ENCODE results near the gene PSG3. TPM values are rescaled to one million over a fixed set of nuclear protein-coding genes. Genes with fewer than 3 reads are reported as not detected.
A peak's percentile ranks its signal among the peaks of the same experiment; 100 is the strongest.
"Not testable (repeated sequence)": the region's sequence is repeated elsewhere in the genome, so short reads cannot be mapped to it uniquely, and the experiment has no call there.

The PSG3 gene
- total RNA-seq, 4 donors from 2014 or later: not detected

- TF ChIP-seq, protein P1, sequence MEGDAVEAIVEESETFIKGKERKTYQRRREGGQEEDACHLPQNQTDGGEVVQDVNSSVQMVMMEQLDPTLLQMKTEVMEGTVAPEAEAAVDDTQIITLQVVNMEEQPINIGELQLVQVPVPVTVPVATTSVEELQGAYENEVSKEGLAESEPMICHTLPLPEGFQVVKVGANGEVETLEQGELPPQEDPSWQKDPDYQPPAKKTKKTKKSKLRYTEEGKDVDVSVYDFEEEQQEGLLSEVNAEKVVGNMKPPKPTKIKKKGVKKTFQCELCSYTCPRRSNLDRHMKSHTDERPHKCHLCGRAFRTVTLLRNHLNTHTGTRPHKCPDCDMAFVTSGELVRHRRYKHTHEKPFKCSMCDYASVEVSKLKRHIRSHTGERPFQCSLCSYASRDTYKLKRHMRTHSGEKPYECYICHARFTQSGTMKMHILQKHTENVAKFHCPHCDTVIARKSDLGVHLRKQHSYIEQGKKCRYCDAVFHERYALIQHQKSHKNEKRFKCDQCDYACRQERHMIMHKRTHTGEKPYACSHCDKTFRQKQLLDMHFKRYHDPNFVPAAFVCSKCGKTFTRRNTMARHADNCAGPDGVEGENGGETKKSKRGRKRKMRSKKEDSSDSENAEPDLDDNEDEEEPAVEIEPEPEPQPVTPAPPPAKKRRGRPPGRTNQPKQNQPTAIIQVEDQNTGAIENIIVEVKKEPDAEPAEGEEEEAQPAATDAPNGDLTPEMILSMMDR (IDR thresholded peaks at IDR 0.05): no peak
- H3K4me3 ChIP-seq (replicated peaks in 1 of 3): no peak overlapping the region
- no peaks in the 10 kb centered on the region for H3K36me3 ChIP-seq
- intact Hi-C loops (cut with DNase I): no loop called here
- WGBS, 2 donors: 79 to 93% methylated on average over 3 of the region's 3 CpGs
- no peaks in the 10 kb centered on the region for H3K27me3 ChIP-seq
- H3K9me3 ChIP-seq: no peaks in the 10 kb centered on the region
- H3K27ac ChIP-seq: no peak overlapping the region
- no peak for DNase-seq
- no peaks in the 10 kb centered on the region for H3K4me1 ChIP-seq
Measured at GRCh38 chr19:42764836-42765235, 24.6 kb upstream of the PSG3 start.

- Histone ChIP-seq H3K9me3 (no peaks in the 10 kb centered on the region), H3K36me3 (no peaks in the 10 kb centered on the region), H3K27ac (no peak overlapping the region), H3K4me1 (no peaks in the 10 kb centered on the region), H3K27me3 (no peaks in the 10 kb centered on the region), H3K4me3 (replicated peaks in 1 of 3) (no peak overlapping the region)
- DNase-seq: no peak
- 88 to 91% methylated on average over 2 of the region's 2 CpGs for WGBS, 2 donors
- no peak for TF ChIP-seq POLR2A (IDR thresholded peaks at IDR 0.05)
- TF ChIP-seq, protein P1 (IDR thresholded peaks at IDR 0.05): no peak
- intact Hi-C loops (cut with DNase I): no loop called here
Measured at GRCh38 chr19:42762789-42763188, 22.5 kb upstream of the PSG3 start.

GRCh38 chr19:42761924-42762295 is 21.6 kb upstream of the PSG3 start:
- intact Hi-C loops (cut with DNase I); DNase-seq; H3K9me3 ChIP-seq; H3K36me3 ChIP-seq; H3K27me3 ChIP-seq; H3K4me1 ChIP-seq; H3K4me3 ChIP-seq (replicated peaks in 1 of 3); H3K27ac ChIP-seq: not testable (repeated sequence)
- 75% methylated on average over 1 of the region's 1 CpG; no CpG with 5 or more reads in 1 of the 2 donors for WGBS, 2 donors

DNA sequence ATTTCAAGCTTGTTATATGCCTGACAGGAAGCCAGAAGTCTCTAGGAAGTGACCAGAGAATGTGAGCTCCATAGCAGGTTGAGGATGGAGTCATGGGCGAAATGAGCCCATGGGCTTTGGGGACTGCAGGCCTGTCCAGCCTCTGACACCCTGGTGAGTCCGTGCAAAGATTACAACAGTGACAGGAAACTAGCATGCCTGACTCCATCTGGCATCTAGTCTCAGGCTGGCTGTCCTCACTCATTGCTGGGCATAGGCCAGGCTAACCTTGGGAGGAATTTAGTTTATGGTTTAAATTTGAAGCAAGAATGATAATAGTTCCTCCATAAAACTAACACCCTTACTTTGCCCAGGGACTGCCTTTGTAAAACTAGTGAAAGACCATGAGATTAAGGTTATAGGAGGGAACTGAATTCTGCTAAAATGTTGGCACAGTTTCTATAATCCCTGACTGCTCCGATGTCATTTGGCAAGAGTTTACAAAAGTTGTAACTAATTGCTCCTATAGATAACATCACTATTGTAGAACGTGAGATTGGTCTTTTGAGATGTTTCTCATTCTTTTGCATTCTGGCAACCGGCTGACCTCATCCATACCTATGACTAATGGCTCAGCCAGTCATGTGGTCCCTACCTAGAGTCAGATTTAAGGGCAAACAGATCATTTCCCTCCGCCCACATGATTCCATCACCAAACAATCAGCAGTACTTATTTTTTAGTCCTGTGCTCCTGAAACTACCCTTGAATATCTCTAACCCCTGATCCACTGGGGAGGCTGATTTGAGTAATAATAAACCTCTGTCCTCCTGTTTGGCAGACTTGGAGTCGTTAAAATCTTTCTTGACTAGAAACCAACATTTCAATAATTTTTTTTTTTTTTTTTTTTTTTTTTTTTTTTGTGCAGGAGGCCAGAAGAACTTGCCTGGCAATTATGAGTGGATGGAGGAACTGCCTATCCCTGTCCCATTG is 21.0 kb upstream of the PSG3 start:
- DNase-seq; H3K9me3 ChIP-seq; H3K27me3 ChIP-seq; H3K4me1 ChIP-seq; H3K36me3 ChIP-seq; H3K4me3 ChIP-seq (replicated peaks in 1 of 3); intact Hi-C loops (cut with DNase I); H3K27ac ChIP-seq: not testable (repeated sequence)
- 60 to 63% methylated on average over 7 of the region's 7 CpGs for WGBS, 2 donors

- H3K9me3 ChIP-seq; H3K27ac ChIP-seq; H3K4me1 ChIP-seq; H3K4me3 ChIP-seq (replicated peaks in 1 of 3); H3K27me3 ChIP-seq; intact Hi-C loops (cut with DNase I); H3K36me3 ChIP-seq: not testable (repeated sequence)
- WGBS, 2 donors: 11 to 18% methylated on average over 3 of the region's 3 CpGs
- TF ChIP-seq, protein P1 (IDR thresholded peaks at IDR 0.05): peak in 2 of 6 experiments; percentile 30 to 35
- DNase-seq: peak; percentile 28 to 35
Measured at GRCh38 chr19:42758667-42759066, 18.4 kb upstream of the PSG3 start.

- DNase-seq; H3K36me3 ChIP-seq; H3K9me3 ChIP-seq; H3K27ac ChIP-seq; intact Hi-C loops (cut with DNase I); H3K4me1 ChIP-seq; H3K27me3 ChIP-seq; H3K4me3 ChIP-seq (replicated peaks in 1 of 3): not testable (repeated sequence)
- 100% methylated on average over 1 of the region's 1 CpG for WGBS, 2 donors
Measured at GRCh38 chr19:42752246-42752645, 12.0 kb upstream of the PSG3 start.
